ENCODE results near the gene ZNF827. TPM values are rescaled to one million over a fixed set of nuclear protein-coding genes. Genes with fewer than 3 reads are reported as not detected.
A peak's percentile ranks its signal among the peaks of the same experiment; 100 is the strongest.

Gene ZNF827
- polyA plus RNA-seq, 1 donor from 2014 or later, result 12.1 TPM

GRCh38 chr4:145936997-145937901 is 1.4 kb downstream of the ZNF827 start:
- Histone ChIP-seq H2AFZ (ENCODE audit: low read depth, low read length) (peak overlapping the region; percentile 74), H3K9me3 (ENCODE audit: low read length) (no peaks in the 10 kb centered on the region), H3K9me2 (ENCODE audit: insufficient read depth, low read length) (no peaks in the 10 kb centered on the region), H3K27ac (ENCODE audit: low read length) (peak overlapping the region; percentile 95), H4K20me1 (ENCODE audit: insufficient read depth) (peaks cover 8% of the 10 kb centered on the region), H3K4me3 (ENCODE audit: low read length) (peak overlapping the region; percentile 86), H3F3A (ENCODE audit: insufficient read depth, low read length, poor library complexity, severe bottlenecking) (no peaks in the 10 kb centered on the region), H3K9ac (ENCODE audit: low read length) (peak overlapping the region; percentile 93), H3K36me3 (ENCODE audit: insufficient read depth, low read length) (no peaks in the 10 kb centered on the region), H3K79me2 (replicated peaks; ENCODE audit: insufficient read depth, low read length) (peaks cover 41% of the 10 kb centered on the region), H3K4me2 (ENCODE audit: low read length) (no peak overlapping the region), H3K27me3 (ENCODE audit: insufficient read depth, low read depth, low read length) (no peaks in the 10 kb centered on the region)
- TF ChIP-seq SMC3 (conservative IDR thresholded peaks at IDR 0.05; ENCODE audit: poor library complexity) (no peak), CTCF (IDR thresholded peaks at IDR 0.05; ENCODE audit: poor library complexity, severe bottlenecking) (no peak), RAD21 (conservative IDR thresholded peaks at IDR 0.05) (no peak), EP300 (conservative IDR thresholded peaks at IDR 0.05; ENCODE audit: poor library complexity, severe bottlenecking) (no peak), POLR2AphosphoS5 (IDR thresholded peaks at IDR 0.05) (no peak), REST (IDR thresholded peaks at IDR 0.05; ENCODE audit: borderline replicate concordance) (no peak), MXI1 (conservative IDR thresholded peaks at IDR 0.05; ENCODE audit: poor library complexity, severe bottlenecking) (no peak), TAF1 (IDR thresholded peaks at IDR 0.05; ENCODE audit: low read depth) (no peak), EZH2 (IDR thresholded peaks at IDR 0.05; ENCODE audit: borderline replicate concordance, insufficient read depth, low read length, poor library complexity, severe bottlenecking) (no peak)

GRCh38 chr4:145936142-145936996 is 2.3 kb downstream of the ZNF827 start:
- Histone ChIP-seq H3K36me3 (ENCODE audit: insufficient read depth, low read length) (no peaks in the 10 kb centered on the region), H3K79me2 (replicated peaks; ENCODE audit: insufficient read depth, low read length) (peaks cover 49% of the 10 kb centered on the region), H3K27ac (ENCODE audit: low read length) (peak overlapping the region; percentile 81), H3K9ac (ENCODE audit: low read length) (peak overlapping the region; percentile 93), H2AFZ (ENCODE audit: low read depth, low read length) (peak overlapping the region; percentile 6), H3K9me2 (ENCODE audit: insufficient read depth, low read length) (no peaks in the 10 kb centered on the region), H3K9me3 (ENCODE audit: low read length) (no peaks in the 10 kb centered on the region), H3F3A (ENCODE audit: insufficient read depth, low read length, poor library complexity, severe bottlenecking) (no peaks in the 10 kb centered on the region), H3K4me3 (ENCODE audit: low read length) (peak overlapping the region; percentile 86), H3K27me3 (ENCODE audit: insufficient read depth, low read depth, low read length) (no peaks in the 10 kb centered on the region), H4K20me1 (ENCODE audit: insufficient read depth) (peaks cover 13% of the 10 kb centered on the region), H3K4me2 (ENCODE audit: low read length) (peak overlapping the region; percentile 80)
- TF ChIP-seq EP300 (conservative IDR thresholded peaks at IDR 0.05; ENCODE audit: poor library complexity, severe bottlenecking), result peak; percentile 26
- TF ChIP-seq CTCF (IDR thresholded peaks at IDR 0.05; ENCODE audit: poor library complexity, severe bottlenecking), result peak; percentile 65
- peak; percentile 76 for TF ChIP-seq MXI1 (conservative IDR thresholded peaks at IDR 0.05; ENCODE audit: poor library complexity, severe bottlenecking)
- no peak for TF ChIP-seq EZH2 (IDR thresholded peaks at IDR 0.05; ENCODE audit: borderline replicate concordance, insufficient read depth, low read length, poor library complexity, severe bottlenecking)
- peak; percentile 59 for TF ChIP-seq SMC3 (conservative IDR thresholded peaks at IDR 0.05; ENCODE audit: poor library complexity)
- TF ChIP-seq TAF1 (IDR thresholded peaks at IDR 0.05; ENCODE audit: low read depth), result peak; percentile 37
- no peak for TF ChIP-seq REST (IDR thresholded peaks at IDR 0.05; ENCODE audit: borderline replicate concordance)
- peak; percentile 49 for TF ChIP-seq RAD21 (conservative IDR thresholded peaks at IDR 0.05)
- TF ChIP-seq POLR2AphosphoS5 (IDR thresholded peaks at IDR 0.05), result no peak

Data from neural cell (in vitro differentiated cells).